ENCODE data around the gene ST7.

DNA sequence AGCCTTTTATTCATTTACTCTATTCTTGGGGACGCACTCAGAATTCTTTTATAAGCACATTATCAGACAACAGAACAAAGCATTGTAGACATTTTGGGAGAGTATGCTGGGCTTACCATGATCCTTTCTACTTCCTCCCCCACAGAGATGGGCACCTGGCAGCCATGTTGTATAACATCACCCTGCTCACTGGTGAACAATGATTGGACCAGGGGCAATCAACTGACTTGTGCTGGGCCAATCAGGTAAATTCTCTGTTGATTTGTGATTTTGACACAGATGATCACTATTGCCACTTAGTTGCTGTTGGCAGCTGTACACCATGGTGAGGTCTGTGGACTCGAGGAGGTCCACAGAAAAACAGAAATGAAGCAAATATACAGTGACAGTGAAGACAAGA, 325.9 kb downstream of the ST7 start:
- TF ChIP-seq EGR1 (IDR thresholded peaks at IDR 0.05; ENCODE audit: borderline replicate concordance, low read depth, low read length): no peak
- TF ChIP-seq POLR2A (IDR thresholded peaks at IDR 0.05; ENCODE audit: control extremely low read depth in 1 of 2, low read depth in 2 of 2, low read length in 2 of 2): no peak
- TF ChIP-seq, protein P1, sequence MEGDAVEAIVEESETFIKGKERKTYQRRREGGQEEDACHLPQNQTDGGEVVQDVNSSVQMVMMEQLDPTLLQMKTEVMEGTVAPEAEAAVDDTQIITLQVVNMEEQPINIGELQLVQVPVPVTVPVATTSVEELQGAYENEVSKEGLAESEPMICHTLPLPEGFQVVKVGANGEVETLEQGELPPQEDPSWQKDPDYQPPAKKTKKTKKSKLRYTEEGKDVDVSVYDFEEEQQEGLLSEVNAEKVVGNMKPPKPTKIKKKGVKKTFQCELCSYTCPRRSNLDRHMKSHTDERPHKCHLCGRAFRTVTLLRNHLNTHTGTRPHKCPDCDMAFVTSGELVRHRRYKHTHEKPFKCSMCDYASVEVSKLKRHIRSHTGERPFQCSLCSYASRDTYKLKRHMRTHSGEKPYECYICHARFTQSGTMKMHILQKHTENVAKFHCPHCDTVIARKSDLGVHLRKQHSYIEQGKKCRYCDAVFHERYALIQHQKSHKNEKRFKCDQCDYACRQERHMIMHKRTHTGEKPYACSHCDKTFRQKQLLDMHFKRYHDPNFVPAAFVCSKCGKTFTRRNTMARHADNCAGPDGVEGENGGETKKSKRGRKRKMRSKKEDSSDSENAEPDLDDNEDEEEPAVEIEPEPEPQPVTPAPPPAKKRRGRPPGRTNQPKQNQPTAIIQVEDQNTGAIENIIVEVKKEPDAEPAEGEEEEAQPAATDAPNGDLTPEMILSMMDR (IDR thresholded peaks at IDR 0.05; ENCODE audit: control extremely low read depth in 1 of 3, insufficient read depth in 1 of 3, low read depth in 1 of 3, low read length in 3 of 3): no peak
- TF ChIP-seq, protein P2, sequence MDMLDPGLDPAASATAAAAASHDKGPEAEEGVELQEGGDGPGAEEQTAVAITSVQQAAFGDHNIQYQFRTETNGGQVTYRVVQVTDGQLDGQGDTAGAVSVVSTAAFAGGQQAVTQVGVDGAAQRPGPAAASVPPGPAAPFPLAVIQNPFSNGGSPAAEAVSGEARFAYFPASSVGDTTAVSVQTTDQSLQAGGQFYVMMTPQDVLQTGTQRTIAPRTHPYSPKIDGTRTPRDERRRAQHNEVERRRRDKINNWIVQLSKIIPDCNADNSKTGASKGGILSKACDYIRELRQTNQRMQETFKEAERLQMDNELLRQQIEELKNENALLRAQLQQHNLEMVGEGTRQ (IDR thresholded peaks at IDR 0.05; ENCODE audit: low read length): no peak
- TF ChIP-seq TEAD4 (IDR thresholded peaks at IDR 0.05; ENCODE audit: low read depth, low read length): no peak
- TF ChIP-seq SP2 (IDR thresholded peaks at IDR 0.05; ENCODE audit: low read length): no peak
- TF ChIP-seq YY1 (IDR thresholded peaks at IDR 0.05; ENCODE audit: low read depth, low read length): no peak
- no peak for TF ChIP-seq CHD2 (IDR thresholded peaks at IDR 0.05; ENCODE audit: low read length)
- TF ChIP-seq TBP (IDR thresholded peaks at IDR 0.05; ENCODE audit: low read depth, low read length): no peak
- no peak for TF ChIP-seq GABPA (IDR thresholded peaks at IDR 0.05; ENCODE audit: borderline replicate concordance, insufficient read depth, low read length)
- TF ChIP-seq POLR2AphosphoS5 (IDR thresholded peaks at IDR 0.05; ENCODE audit: low read depth, low read length): no peak
- no peak for TF ChIP-seq BCL11A (IDR thresholded peaks at IDR 0.05; ENCODE audit: low read depth in 2 of 2, low read length in 2 of 2)
- TF ChIP-seq, protein P3, sequence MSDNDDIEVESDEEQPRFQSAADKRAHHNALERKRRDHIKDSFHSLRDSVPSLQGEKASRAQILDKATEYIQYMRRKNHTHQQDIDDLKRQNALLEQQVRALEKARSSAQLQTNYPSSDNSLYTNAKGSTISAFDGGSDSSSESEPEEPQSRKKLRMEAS (IDR thresholded peaks at IDR 0.05): no peak

Data from H1 (cell line).